Activated CD4-positive, alpha-beta T cell treated with anti-CD3 and anti-CD28 coated beads for 1 hour (primary cell): Measurements from ENCODE around the gene DOCK10.

Experiments used
- DNase-seq: peaks from one replicate; pipeline ENCODE4 v3.0.0-alpha.2; 2020

Gene DOCK10

DNA sequence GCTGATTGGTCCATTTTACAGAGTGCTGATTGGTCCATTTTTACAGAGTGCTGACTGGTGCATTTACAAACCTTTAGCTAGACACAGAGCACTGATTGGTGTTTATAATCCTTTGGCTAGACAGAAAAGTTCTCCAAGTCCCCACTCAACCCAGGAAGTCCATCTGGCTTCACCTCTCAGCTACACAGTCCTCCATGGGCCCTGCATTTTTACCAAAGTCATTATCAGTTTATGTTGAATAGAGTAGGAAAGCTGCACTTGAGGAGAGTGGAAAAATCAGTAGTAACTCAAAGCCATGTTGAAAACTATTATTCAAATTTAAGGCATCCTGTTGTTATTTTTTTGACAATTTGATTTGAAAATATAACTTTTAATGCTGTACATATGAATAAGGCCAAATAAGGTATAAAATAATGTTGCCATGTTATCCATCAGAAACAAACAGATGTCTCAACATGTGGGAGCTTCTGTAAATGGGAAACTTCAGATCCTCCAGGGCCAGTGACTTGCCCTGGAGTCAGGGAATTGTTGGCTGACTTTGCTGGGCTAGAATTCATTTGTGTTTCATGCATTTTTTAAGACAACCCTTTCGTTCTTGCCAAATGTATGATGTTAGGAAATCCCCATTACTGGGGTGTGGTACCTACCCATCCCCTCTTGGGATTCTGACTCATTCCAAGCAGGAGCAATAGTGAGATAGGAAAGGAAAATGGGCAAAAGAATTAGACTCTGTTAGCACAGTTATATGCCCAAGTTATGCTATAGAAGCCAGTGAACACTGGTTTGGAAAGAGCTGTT, 288.3 kb downstream of the DOCK10 start:
- no peak for DNase-seq

DNA sequence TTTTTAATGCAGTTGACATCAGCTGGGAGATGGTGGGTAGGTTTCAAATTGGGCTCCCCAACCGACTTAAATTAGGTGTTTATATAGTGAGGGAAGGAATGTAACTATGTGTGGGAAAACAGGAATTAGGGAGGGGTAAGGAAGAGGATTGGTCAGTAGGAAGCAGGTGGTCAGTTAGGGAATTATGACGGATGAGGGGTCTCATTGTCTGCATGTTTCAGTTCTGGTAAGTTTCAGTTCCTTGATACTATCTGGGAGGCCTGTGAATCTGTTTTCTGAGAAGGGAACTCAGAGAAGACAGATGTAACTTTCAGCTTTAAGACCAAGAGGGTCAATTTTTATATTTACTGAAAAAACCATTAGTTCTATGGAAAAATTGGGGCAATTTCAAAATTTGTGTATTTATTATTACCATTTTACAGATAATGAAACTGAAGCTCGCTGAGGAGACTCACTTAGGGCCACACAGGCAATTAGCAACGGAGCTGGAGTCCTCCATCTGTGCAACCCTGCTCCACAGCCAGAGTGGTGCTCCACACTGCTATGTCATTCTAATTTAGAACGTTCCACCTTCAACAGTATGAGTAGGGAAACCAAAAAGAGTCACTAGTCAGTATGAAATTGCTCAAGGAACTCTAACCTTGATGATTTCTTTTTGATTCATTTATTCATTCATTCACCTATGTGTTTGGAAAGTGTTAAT, 290.1 kb downstream of the DOCK10 start:
- no peak for DNase-seq

DNA sequence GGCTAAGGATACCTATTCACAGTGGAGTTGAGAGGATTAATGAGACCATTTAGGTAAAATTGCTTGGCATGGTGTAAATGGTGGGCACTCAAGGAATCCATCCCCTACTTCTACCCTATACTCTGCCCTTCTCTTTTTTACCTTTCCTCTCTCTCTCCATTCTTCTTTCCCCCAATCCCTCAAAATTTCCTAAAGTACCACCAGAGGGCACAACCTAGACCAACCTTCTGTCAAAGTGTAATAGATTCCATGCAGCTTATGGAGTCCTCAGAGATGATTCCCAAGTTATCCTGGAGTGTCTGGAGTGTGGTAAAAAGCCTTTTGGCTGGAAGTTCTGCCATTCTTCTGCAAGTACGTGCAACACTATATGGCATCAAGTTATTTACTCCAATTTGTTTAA, 293.1 kb downstream of the DOCK10 start:
- DNase-seq: no peak

DNA sequence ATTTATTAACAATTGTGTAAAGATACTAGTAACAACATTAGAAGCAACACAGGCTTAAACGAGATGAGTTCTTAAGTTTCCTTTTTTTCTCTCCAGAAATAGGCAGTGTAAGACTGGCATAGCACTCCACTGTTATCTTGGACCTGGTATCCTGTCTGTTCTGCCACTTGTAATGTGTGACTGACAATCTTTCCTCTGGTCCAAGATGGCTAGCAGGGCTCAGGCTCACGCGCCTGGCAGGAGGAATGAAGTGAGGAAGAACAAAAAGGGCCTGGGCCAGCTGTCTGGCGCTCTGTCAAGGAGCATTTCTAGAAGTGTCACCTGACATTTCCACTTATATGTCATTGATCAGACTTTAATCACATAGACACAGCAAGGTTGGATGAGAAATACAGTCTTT, 294.5 kb downstream of the DOCK10 start:
- no peak for DNase-seq

DNA sequence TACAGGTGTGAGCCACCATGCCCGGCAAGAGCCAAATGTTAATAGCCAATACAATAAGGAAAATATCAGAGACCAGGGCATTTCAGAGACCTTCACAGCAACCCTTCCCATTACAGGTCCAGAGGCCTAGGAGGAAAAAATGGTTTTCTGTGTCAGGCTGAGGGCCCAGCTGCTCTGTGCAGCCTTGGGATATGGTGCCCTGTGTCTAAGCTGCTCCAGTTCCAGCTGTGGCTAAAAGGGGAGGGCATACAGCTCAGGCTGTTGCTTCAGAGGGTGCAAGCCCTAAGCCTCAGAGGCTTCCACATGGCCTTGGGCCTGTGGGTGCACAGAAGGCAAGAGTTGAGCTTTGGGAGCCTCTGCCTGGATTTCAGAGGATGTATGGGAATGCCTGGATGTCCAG, 306.0 kb downstream of the DOCK10 start:
- no peak for DNase-seq

DNA sequence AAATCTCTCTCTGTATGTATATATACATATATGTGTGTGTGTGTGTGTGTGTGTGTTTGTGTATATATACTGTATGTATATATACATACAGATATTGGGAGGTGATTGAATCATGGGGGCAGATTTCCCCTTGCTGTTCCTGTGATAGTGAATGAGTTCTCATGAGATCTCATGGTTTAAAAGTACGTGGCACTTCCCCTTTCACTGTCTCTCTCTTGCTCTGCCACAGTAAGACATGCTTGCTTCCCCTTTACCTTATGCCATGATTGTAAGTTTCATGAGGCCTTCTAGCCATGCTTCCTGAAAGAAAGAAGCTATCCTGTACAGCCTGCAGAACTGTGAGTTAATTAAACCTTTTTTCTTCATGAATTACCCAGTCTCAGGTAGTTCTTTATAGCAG, 307.3 kb downstream of the DOCK10 start:
- DNase-seq: no peak

DNA sequence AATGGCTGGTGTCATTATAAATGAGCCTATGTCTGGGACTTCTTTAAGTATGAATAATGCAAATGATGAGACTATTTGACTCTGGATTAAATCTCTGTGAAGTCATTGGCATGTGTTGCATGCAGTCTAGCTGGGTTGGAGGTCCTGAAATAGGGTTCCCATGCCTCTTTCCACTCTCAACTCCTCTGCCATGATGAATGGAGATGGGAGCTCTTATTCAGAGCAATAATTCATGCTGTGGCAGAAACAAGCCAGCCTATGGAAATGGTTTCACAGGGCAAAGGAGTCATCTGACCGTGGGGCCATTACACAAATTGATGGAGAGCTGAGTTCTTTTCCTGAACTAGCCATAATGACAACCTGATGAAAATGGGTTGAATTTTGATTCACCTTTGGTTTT, 310.6 kb downstream of the DOCK10 start:
- no peak for DNase-seq

DNA sequence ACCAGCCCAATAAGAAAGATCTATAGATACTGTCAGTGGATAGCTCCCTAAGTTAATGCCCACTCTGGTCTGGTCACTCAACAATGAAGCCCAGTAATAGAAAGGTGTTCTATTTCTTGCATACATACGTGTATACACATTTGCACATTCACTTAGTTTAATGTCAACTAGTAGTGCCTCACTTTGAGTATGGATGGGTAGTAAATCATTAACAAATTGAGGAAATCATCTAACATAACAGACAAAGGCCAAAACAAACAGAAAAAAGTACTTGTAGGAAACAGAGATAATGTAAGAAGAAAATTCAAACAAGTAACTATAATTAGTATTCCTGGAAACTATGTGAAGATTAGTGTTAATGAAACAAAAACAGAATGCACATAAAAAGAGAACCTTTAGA, 312.8 kb downstream of the DOCK10 start:
- DNase-seq: no peak

DNA sequence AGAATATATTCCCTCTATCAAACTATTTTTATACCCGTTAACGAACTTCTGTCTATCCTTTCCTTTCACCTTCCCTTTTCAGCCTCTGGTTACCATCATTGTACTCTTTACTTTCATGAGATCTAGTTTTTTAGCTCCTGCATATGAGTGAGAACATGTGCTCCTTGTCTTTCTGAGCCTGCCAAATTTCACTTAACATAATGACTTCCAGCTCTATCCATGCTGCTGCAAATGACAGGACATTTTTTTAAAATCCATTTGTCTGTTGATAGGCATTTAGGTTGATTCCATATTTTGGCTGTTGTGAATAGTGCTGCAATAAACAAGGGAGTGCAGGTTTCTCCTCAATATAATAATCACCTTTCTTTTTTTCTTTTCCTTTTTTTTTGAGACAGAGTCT, 317.9 kb downstream of the DOCK10 start:
- DNase-seq: no peak

DNA sequence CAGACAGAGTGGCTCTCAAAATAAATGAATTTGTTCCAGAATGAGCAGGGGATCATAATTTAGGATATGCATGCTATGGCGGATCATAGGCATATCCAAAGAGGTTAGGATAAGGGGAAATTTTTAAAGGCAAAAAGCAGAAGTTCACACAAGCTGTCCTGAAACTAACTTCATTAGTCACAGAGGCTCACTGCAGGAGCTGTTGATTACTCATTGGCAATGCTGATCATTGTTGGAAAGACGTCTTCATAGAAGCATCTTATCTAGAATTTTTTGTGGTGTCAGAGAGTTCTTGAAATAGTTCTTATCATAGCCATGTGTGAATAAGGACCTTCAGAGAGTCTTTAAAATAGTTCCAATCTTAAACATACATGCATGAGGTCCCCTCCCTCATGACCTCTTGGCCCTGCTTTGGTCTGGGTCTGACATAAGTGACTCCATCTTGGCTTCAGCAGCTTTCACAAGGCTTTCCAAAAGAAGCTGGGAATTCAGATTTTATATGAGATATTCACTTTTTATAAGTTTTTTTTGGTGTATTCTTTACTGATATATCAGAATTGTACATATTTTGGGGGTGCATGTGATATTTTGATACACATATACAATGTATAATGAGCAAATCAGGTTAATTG, 318.6 kb downstream of the DOCK10 start:
- no peak for DNase-seq

DNA sequence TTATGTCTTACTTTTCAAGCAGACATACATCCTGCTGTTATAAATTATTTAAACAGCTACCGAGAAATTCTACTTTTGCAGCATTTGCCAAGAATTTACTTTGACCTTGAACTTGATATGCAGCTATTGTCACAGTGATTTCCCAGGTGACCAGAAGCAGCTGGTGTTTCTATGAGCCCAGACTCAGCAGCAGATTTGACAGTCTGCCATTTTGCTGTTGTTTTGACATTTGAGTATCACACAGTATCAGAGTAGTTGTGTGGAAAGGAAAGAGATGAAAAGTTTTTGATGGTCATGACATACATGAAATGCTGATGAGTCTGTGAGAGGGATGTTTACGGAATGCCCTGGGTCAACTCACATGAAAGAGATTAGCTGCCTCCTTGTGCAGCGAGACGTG, 319.5 kb downstream of the DOCK10 start:
- no peak for DNase-seq

DNA sequence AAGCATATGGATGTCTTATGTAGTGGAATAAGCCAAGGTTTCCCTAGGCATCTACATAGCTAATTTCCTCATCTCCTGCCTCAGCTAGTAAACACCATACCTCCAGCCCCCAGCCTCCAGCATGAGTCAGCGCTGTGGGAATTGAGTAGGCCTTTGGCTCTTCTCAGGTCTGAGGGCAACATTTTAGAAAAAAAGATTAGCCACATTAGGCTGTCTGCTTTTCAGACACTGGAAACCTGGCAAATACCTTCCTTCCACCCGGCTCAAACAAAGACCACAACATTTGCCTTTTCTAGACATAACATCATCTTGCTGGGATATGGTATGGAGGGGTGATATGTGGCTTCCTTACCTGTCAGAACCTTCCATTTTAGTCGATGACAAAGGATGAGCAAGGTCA, 320.0 kb downstream of the DOCK10 start:
- DNase-seq: no peak

DNA sequence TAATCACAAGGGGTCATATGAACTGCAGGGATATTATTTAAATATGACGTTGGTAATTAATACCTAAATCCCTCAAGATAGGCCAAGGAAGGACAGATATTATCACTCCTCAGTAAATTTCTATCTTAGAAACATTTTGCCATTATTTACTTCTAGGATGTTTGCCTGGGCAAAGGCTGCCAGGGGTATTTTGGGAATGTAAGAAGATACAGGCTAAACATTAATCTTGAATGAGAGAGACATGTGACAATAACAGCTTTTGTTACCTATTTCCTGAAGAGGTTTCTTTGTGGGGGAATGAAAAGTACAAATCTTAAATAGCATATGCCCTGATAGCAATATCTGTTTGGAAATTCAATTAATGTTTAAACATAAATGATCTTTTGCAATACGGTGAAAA, 325.3 kb downstream of the DOCK10 start:
- DNase-seq: no peak

DNA sequence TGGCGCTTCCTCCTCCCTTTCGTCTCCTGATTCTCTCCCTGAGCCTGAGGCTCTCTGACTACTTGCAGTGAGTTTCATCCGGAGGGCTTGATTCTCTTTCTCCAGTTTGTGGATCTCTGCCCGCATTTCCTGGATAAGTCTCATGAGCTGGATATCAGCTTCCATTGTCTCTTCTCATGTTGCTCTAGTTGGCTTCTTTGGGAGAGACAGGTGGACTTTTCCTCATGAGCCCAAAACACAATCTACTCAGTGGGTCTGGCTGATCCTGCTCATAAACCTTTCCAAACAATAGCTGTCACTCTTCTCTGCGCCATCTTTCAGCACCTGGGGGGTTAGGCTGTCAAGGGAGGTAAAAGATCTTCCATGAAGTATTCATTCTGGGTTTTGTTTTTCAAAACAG, 326.1 kb downstream of the DOCK10 start, which contains the start of gene CCDC195:
TSS of gene CCDC195 (minus strand) at position 165 of the 400 bp plus-strand sequence. CDS start at position 165, 0 bp downstream.
- DNase-seq: no peak
